Suppressor macrophage treated with lipopolysaccharide for 1 hour (primary cell): ENCODE results near the gene MARCKSL1.
"Not testable (repeated sequence)": the region's sequence is repeated elsewhere in the genome, so short reads cannot be mapped to it uniquely, and the experiment has no call there.

Experiments used
- DNase-seq, 3 donors: peaks; one replicate each; pipeline ENCODE4 v3.0.0-alpha.2; 2020 to 2022

The MARCKSL1 gene

DNA sequence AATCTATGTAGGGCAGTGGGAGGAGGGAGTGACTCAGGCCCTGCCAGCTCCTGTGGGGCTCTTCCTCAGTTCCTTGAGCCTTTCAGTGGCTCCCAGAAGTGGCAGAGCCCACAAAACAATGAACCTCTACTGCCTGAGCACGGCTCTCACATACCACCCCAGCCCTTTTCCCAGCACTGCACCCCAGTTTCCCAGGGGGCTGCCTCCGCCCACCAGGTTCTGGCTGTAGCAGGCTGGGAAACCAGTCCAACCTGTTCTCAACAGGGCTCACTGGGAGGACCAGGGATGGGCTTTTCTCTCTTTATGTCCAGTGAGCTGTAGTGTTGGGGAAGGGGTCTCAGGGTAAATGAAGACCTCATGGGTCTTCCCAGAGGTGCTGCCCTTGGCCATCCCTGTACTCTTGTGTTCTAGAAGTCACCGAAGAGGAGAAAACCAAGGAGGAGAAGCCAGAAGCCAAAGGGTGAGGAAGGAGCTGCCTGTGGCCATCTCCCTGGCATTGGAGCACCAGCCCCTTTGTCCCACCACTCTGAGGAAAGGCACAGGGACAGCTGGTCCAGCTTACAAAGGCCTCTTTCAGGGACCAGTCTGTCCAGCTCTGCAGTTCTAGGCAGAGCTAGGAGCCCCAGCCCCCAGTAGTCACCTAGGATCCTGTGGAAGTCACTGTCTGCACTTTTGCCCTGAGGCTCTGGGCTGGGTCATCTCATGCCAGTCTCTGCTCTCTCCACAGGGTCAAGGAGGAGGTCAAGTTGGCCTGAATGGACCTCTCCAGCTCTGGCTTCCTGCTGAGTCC lies 3.5 kb downstream of the MARCKSL1 start:
- no peak for DNase-seq

DNA sequence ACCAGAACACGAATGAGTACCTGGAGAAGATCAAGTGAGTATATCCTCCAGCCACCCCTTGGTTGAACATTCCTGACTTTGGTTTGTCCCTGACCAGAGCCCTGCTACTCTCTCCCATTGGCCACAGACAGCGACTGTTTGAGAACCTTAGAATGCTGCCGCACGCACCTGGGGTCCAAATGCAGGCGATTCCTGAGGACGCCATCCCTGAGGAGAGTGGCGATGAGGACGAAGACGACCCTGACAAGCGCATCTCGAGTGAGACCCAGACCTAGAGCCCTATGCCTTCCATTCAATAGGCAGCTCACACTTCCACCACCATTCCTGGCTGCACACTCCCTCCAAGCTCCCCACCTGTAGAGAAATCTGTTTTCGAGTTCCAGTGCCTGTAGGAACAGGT lies 4.5 kb downstream of the MARCKSL1 start:
- DNase-seq = no peak

DNA sequence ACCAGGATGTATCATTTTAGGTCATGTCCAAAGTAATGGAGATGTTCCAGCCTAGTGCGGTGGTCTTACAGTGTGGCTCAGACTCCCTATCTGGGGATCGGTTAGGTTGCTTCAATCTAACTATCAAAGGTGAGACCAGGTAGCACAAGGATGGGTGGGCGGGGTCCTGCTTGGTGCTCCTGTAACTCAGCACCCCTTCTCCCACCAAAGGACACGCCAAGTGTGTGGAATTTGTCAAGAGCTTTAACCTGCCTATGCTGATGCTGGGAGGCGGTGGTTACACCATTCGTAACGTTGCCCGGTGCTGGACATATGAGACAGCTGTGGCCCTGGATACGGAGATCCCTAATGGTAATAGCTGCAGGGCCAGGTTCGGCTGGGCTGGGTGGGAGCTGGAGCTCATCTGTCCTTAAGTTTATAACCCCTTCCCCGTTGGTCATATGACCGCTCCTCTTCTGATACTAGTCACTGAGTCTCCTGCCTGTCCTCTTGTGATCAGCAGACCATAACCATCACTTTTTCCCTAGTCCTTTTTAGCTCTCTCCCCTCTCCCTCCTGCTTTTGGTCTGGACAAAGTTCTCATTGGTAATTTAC lies 5.4 kb downstream of the MARCKSL1 start:
- no peak for DNase-seq

DNA sequence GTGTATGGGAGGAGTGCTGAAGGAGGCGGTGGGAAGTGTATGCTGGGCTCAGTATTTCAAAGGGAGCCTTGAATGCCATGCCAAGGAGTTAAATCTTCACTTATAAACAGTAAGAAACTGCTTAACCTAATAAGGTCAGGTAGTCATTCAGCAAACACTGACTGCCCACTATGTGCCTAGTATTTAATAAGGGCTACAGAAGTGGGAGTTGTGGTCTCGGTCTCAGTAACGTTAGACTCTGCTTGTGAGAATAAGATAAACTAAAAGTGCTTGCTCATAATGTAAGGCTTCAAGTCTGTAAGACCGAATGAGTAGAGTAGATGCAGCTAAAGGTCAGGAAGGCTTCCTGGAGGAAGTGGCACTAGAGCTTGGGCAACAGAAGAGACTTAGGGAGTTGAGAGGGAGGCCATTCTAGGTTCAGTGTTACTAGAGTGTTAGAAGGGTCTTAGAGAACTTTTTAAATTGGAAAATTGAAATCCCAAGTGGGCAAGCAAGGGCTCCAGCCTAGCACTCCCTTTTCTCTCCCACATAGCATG lies 6.0 kb downstream of the MARCKSL1 start:
- no peak for DNase-seq

DNA sequence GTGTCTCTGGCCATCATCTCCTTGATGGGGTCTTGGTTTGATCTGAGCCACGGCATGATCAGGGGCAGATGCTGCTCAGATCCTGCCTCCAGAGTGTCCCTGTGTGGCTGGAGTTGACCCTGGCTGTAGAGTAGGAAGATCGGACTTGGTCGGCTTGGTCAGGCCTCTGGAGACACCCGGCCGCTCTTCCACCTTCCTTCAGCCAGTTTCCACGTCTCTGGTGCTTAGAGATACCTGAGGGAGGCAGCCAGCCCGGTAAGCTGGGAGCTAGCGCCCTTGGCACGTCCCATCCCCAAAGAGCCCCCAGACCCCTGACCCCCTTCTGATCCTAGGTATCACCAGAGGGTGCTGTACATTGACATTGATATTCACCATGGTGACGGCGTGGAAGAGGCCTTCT lies 8.8 kb downstream of the MARCKSL1 start:
- no peak for DNase-seq

DNA sequence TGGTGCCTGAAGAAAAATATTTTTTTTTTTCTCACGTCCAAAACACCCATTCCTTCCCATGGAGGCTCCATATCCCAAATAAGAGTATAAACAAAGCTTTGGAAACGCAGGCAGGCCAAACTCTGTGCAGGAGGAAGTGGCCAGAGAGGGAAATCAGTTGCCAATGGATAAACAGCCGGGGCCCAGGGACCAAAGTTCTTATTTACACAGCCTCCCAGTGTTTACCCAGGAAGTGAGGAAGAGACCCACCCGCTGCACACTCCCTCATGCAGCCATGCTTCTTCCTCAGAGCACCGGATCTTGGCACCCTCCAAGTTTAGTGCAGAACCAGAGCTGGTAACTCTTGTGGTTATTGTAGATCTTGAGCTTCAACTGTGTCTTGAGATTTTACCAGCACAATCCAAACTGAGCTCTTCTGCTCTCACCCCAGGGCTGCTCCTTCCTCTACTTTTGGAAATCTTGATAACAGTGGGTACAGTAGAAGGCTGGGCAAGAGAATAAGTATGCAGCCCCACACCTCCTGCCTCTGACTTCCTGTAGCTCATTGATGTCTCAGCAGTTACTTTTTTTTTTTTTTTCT lies 14.2 kb downstream of the MARCKSL1 start:
- no peak for DNase-seq

DNA sequence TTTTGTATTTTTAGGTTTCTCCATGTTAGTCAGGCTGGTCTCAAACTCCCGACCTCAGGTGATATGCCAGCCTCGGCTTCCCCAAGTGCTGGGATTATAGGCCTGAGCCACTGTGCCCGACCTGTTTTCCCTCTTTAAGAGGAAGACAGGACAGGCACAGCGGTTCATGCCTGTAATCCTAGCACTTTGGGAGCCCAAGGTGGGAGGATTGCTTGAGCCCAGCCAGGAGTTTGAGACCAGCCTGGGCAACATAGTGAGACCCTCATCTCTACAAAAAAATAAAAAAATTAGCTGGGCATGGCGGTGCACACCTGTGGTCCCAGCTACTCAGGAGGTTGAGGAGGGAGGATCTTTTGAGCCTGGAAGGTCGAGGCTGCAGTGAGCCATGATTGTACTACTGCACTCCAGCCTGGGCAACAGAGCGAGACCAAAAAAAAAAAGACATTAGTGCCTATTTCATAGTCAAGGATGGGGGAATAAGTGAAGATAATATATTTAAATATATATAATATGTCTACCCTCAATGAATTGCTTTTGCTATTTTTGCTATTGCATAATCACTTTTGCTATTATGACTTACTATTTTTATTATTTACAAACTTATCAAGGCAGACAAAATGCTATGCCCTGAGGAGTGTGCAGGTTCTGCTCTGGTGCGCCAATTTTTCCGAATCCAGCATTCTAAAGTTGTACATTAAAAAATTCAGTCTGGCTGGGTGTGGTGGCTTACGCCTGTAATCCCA lies 17.7 kb downstream of the MARCKSL1 start:
- DNase-seq = no peak

DNA sequence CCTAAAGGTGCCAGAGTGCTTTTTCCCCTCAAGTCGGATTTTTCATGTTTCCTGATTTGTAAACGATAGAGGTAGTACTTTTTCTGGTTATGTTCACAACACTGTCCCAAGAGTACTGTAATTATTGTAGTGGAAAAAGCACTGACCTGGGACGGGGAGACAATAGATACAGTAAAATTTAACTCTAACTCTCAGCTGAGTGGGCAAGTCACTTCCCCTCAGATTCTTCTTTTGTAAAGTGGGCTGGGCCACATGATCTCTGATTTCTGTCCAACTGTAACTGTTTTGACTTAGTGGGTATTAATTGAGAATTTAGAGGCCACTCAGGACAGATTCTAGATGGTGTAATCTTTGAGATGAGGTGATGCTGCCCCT lies 19.1 kb downstream of the MARCKSL1 start:
- no peak for DNase-seq

DNA sequence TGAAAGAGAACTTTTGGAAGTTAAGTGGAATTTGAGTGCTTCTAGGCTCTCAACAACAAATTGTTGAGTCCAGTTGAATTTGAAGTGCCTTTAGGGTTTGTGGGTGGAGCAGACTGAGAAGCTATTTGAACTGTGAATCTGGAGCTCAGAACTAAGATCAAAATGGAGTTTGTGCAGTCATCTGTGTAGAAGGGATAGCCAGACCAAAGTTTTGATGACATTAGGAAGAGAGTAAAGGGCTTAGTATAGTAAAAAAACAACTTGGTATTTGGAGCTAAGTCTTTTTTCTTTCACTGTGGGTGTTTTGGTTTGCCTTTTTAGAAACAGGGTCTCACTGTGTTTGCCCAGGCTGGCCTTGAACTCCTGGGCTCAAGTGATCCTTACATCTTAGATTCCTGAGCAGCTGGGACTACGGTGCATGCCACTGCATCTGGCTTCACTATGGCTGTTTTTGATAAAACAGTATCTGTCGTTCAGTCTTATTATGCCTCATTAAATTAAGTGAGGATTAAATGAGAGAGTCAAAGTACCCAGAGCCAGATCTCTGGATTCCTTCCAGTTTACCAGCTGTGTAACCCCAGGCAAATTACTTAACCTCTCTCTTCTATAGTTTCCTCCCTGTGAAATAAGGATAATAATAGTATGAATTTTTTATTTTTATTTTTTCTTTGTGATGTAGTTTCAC lies 24.2 kb downstream of the MARCKSL1 start:
- DNase-seq = no peak

DNA sequence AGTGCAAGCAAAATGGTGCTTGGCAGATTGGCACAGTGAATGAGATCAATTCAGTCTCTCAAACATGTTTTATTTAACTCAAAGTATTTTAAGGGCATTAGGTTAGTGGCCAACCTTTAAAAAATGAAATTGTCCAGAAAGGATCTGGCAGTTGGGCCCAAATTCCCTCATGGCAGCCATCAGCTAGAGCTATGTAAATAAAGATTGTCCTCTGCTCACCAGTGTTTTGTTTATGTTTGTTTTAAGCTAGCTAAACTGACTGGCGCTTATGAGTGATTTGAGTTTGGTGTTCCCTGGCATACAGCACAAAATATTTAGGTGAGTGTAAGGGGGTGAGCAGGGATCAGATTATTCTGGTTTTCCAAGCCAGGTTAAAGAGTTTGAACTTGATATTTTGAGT lies 26.1 kb downstream of the MARCKSL1 start:
- DNase-seq = no peak

DNA sequence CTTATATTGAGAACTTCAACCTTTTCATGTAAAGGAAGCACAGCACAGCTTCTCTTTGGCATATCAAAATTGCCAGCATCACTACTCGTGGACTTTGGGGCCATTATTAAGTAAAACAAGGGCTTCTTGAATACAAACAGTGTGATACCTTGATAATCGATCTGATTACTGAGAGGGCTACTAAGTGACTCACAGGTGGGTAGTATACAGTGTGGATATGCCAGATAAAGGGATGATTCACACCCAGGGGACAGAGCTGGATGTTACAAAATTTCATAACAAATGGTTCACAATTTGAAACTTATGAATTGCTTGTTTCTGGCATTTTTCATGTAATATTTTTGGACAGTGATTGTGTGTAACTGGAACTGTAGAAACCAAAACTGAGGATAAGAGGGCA lies 28.7 kb downstream of the MARCKSL1 start:
- peak; percentile 48 to 72 (median 63) for DNase-seq

DNA sequence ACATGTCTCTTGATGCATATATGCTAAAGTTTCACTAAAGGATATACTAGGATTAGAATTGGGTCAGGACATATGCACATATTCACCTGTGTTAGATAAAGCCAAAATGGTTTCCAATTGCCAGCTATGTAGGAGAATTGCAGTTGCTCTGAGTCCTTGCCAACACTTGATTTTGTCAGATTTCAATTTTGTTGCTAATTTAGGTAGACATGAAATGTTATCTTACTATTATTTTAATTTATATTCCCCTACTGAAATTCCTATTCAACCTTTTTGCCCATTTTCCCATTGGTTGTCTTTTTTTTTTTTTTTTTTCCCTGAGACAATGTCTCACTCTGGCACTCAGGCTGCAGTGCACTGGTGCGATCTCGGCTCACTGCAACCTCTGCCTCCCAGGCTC lies 30.7 kb downstream of the MARCKSL1 start:
- no peak for DNase-seq

DNA sequence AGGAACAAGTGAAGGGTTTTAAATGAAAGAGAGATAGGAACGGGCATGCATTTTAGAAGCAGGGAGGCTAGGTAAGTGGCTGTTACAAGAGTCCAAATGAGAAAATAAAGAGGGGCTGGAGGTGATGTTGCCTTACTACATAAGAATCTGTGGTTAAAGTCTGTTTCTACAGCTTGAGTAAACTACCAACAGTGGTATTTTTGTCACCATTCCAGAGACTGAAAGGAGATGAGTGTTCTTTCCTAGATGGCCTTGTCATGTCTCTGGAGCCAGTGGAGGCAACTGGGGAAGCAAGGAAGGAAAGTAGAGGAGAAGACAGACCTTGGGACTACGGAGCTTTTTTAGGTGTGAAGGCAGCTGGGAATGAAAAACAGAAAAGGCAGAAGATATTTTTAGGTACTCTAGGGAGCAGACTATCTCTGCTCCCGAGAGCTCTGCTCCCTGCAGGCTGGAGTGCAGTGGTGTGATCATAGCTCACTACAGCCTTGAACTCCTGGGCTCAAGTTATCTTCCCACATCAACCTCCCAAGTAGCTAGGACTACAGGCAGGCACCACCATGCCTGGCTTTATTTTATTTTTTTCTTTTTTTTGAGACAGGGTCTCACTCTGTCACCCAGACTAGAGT lies 31.9 kb downstream of the MARCKSL1 start:
- DNase-seq = no peak

DNA sequence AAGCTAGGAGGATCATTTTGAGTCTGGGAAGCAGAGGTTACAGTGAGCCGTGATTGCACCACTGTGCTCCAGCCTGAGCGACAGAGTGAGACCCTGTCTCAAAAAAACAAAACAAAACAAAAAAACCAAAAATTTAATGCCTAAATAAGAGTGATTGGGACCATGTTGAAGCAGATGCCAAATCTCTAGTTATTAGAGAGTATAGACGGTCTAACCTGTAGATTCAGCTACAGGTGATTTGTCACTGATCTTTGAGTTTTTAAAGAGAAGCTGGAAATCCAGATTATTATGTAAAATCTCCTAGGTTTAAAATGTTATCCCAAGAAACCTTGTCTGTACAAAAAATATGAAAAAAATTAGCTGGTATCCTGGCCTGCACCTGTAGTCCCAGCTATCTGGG lies 32.7 kb downstream of the MARCKSL1 start:
- DNase-seq = no peak

DNA sequence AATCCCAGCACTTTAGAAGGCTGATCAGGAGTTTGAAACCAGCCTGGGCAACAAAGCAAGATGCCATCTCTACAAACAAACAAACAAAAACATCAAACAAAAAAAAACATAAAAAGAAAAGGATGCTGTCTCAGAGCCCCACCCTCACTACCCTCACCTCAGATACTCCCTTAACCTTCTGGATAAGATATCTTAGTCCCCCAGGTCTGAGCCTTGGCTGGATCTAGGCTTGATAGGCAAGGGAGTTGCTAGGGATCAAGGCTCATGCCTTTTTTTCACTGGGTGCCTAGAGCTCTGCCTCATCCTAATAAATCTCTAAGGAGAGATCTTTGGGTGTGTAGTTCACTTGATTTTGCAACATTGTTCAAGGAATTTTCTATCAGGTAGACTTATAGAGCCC lies 36.7 kb downstream of the MARCKSL1 start:
- no peak for DNase-seq

DNA sequence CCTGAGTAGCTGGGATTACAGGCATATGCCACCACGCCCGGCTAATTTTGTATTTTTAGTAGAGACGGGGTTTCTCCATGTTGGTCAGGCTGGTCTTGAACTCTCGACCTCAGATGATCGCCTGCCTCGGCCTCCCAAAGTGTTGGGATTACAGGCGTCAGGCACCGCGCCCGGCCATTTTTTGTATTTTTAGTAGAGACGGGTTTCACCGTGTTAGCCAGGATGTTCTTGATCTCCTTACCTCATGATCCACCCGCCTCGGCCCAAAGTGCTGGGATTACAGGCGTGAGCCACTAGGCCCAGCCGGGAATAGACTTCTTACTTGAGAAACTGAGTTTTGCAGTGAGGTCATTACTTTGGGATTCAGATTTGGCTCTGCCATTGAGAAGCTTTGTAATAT lies 37.8 kb downstream of the MARCKSL1 start:
- not testable (repeated sequence) for DNase-seq

DNA sequence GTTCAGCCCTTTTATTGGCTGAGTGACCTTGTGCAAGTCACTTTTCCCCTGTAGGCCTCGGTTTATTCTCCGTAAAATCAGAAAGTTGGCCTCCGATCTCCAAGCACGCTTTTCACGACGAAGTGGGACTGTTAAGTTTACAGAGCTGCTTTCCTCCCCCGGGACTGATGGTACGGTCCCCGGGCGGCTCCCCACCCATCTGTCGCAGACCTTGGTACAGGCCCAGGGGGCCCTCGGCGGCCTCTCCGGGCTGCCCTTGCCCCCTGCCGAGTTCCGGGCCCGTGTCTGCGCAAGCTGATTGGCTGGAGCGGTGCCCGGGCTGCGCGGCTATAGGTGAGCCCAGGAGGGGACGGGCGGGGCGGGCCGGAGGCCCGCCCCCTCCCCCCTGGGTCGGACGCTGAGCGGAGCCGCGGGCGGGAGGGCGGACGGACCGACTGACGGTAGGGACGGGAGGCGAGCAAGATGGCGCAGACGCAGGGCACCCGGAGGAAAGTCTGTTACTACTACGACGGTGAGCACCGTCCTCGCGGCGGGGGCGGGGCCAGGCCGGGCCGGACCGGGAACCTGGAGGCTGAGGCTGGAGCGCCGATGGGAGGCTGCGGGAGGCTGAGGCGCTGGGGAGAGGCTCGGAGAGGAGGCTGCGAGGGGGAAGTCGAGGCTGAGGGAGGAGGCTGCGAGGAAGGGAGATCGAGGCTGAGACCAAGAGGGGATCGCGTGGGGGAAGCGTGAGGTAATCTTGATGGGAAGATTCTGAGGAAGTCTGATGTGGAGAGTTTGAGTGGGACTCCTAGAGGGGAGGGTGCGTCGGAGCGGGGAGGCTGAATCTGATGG lies 44.1 kb downstream of the MARCKSL1 start, which contains the start of gene HDAC1:
Gene HDAC1, plus strand, starts transcription at position 376 of the 831 bp plus-strand sequence. Its CDS starts 87 bp downstream, at position 463.
- peak; percentile 97 to 98 (median 97) for DNase-seq

DNA sequence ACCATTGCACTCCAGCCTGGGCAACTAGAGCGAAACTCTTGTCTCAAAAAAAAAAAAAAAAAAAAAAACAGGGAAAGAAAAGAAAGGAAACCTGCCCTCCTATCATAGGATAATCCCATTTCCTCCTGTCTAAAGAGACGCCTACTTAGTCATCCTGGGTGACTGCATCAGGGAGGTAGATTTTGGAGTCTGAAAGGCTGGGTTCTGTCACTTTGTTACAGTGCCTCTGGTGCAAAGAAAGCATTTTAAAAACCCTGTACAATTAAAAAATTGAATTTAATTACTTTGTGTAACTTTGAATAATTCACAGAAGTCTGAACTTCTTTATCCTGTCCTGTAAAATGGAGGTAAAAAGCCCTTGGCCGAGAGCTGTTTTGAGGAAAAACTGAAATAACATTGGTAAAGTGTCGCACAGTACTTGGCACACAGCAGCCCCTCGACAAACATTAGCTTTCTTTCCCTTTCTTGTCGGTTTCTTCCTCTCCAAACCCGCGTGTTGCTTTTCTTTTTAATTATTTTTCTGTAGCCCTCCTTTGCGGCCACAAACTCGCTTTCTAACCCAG lies 44.8 kb downstream of the MARCKSL1 start:
- peak; percentile 49 to 60 (median 53) for DNase-seq

DNA sequence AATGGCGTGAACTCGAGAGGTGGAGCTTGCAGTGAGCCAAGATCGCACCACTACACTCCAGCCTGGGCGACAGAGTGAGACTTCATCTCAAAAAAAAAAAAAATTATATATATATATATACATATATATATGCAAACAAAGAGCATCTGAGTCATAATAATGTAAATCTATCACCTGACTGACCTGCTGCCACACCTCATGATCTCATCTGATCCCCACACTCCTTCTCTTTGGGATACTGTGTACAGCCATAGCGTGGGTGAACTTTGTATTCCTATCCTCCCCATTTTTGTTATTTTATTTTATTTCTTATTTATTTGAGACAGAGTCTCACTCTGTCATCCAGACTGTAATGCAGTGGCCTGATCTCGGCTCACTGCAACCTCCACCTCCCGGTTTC lies 46.8 kb downstream of the MARCKSL1 start:
- no peak for DNase-seq

DNA sequence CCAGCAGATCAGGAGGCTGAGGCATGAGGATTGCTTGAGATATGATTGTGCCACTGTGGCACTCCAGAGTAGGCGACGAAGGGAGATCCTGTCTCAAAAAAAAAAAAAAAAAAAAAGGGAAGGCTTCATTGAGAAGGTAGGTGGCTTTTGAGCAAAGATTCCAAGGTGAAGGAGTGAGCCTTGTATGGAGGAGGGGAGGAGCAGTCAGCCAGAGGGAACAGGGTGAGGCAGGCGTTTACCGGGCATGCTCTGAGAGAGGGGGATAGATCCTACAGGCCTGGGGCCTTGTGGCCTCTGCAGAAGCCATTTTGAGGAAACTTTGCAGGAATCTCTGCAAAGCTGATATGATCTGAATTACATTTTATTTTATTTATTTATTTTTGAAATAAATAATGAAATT lies 49.3 kb downstream of the MARCKSL1 start:
- no peak for DNase-seq

DNA sequence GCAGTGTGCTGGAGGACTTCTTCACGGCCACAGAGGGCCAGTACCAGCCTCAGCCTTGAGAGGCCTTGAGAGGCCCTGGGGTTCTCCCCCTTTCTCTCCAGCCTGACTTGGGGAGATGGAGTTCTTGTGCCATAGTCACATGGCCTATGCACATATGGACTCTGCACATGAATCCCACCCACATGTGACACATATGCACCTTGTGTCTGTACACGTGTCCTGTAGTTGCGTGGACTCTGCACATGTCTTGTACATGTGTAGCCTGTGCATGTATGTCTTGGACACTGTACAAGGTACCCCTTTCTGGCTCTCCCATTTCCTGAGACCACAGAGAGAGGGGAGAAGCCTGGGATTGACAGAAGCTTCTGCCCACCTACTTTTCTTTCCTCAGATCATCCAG lies 50.4 kb downstream of the MARCKSL1 start:
- no peak for DNase-seq
